IPS-18c (cell line): Measurements from ENCODE around the gene LUZP2.
"Not testable (repeated sequence)": the region's sequence is repeated elsewhere in the genome, so short reads cannot be mapped to it uniquely, and the experiment has no call there.

Experiments used
- H3K4me3 ChIP-seq: 2 replicates; pipeline ENCODE4 v1.7.0; 2013; ENCODE audit warnings: low read depth, mild to moderate bottlenecking, low read length, moderate library complexity; ENCODE audit not compliant: insufficient read depth
- H3K9me3 ChIP-seq: one replicate; pipeline ENCODE4 v1.6.1; 2013; ENCODE audit warnings: mild to moderate bottlenecking, low read length, moderate library complexity; ENCODE audit not compliant: control insufficient read depth, insufficient read depth

LUZP2 gene

DNA sequence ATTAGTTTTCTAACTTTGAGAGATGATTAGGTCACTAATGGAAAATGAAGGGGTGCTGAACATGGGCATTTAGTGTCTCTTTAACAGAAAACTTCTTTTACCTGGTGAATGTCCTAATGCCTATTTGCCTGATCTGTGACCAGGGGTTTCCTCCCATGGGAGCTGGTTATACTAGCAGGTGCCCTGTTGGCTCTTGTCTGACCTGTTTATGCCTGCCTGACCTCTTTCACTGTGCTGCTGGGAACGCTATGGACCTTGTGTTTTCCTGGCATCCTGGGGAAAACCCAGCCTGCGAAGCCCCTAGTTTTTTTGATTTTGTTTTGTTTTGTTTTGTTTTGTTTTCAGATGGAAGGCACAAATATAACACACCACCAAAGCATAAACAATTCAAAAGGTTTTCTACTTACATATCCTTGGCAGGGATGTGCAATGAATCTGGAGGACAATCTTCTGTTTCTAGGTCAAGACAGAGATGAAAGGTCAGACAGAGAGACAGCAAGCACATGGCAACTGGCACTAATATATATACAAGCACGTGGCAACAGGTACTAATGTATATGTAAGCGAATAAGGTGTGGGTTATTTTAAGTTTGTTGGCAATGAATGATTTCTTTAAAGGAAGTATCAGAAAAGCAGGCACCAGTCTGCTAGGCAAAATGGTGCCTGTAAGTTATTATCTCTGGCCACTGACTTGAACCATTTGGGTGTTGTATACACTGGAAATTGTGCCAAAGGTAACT lies 390.2 kb downstream of the LUZP2 start:
- peaks cover 2% of the 10 kb centered on the region for H3K9me3 ChIP-seq

DNA sequence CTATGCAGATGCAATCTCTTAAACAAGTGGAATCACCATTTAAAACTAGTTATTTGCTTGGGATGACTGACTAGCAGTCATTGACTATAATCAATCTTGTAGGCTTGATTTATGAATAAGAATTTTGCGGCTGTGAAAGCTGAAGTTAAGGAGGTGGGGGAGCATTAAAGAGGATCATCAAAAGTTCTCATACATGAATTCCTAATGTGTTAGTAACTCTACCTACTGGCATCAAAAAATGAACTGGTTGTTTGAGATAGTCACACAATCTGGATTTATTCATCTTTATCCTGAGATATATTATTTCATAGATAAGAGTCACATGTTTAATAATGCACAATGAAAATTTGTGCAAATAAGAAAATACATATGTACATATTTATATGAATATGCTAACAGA lies 393.6 kb downstream of the LUZP2 start:
- no peak overlapping the region for H3K4me3 ChIP-seq
- peaks cover 2% of the 10 kb centered on the region for H3K9me3 ChIP-seq

More for the DNA sequence above, 390.2 kb downstream of the LUZP2 start:
- no peak overlapping the region for H3K4me3 ChIP-seq

DNA sequence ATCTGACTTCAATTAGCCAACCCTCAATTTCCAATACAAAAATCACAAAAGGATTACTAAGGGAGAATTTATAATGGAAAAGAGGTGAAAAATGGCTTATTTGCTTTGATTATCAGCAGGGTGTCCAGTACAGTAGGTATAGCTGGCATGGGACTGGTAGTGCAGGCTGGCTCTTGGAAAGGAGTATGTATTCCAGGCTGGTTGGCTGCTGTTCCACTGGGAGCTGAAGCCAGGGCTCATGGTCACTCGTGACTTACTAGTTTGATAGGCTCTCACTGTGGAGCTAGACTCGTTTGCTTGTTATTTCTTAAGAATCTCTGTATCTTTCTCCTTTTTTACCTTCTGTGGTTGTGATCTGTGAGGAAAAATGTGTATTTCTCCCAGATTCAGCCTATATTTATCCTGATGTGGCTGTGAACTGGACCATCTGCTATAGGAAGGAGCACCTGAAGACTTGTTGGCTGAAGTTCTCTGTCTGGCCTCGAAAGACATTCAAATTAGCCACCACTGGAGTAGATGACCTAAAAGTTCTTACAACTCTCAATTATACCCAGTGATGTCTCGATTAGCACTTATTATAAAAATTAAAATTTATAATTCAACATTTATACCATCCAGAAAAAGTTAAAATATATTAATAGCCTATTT lies 395.1 kb downstream of the LUZP2 start:
- not testable (repeated sequence) for H3K9me3 ChIP-seq, H3K4me3 ChIP-seq

DNA sequence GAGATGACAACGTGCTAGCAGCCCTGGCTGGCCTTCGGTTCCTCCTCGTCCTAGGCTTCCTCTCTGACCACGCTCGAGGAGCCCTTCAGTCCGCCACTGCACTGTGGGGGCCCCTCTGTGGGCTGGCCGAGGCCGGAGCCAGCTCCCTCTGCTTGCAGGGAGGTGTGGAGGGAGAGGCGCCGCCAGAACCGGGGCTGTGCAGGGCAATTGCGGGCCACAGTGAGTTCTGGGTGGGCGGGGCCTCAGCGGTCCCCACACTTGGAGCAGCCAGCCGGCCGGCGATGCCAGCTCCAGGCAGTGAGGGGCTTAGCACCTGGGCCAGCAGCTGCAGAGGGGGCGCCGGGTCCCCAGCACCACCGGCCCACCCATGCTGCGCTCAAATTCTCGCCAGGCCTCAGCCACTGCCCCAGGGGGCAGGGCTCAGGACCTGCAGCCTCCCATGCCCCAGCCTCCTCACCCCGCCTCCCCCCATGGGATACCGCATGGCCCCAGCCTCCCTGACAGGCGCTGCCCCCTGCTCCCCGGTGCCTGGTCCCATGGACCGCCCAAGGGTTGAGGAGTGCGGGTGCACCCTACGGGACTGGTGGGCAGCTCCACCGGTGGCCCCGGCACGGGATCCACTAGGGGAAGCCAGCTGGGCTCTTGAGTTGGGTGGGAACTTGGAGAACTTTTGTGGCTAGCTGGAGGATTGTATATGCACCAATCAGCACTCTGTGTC lies 399.4 kb downstream of the LUZP2 start:
- H3K4me3 ChIP-seq = no peak overlapping the region

DNA sequence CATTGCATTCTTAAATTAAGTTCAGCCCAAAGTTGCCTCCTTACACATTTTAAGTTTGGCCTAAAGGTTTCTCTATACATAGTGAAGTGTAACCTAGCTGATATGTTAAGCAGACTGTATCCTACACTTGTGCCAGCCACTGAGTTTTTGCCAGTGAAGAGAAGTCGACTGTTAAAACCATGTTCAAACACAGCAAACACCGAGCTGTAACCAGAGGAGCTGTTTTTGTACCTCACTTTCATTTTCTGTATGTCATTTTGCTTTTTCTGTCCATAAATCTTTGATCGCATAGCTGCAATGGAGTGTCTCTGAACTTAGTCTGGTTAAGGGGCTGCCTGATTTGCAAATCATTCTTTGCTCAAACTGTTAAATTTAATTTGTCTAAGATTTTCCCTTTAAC lies 403.7 kb downstream of the LUZP2 start:
- H3K4me3 ChIP-seq = no peak overlapping the region
- peaks cover 4% of the 10 kb centered on the region for H3K9me3 ChIP-seq

More for the DNA sequence above, 399.4 kb downstream of the LUZP2 start:
- peaks cover 4% of the 10 kb centered on the region for H3K9me3 ChIP-seq

DNA sequence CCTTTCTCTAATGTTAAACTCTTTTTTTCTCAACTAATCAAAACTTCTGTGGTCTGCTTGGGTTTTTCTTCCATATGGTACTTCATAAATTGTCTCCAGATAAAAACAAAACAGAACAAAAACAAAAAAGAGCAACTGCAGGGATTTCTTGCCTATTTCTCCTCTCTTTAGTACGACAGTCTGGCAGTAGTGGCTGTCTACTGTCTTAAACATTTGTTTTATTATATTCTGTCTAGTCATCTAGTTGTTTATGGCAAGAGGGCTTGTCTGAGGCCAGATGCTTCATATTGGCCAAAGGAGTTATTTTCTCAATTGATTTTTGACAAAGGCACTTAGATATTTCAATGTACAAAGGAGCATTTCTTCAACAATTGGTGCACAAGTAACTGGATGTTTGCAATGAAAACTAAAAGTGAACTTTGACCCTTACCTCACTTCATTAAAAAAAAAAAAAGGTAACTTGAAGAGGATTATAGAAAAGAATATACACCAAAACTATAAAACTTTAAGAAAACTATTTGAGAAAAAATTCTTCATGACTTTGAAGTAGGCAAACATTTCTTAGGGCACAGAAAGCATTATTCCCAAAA lies 404.2 kb downstream of the LUZP2 start:
- Histone ChIP-seq H3K9me3 (peaks cover 4% of the 10 kb centered on the region), H3K4me3 (no peak overlapping the region)

DNA sequence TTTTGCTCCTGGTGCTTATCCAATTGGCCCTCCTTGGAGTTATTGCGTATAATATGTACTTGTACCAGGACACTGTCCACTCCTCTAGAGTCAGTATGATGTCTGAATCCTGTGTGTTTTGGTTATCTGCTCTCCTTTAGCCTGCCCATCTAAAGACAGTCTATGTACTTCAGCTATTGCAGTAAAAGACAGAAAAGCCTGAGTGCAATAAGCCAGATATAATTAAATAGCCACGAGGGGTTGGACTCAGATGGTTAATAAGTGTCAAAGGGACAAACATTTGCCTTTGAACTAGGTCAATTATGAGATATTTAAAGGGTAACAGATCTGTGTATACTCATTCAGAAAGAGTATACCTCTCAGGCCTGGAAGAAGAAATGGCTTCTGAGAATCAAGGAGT lies 406.7 kb downstream of the LUZP2 start:
- H3K4me3 ChIP-seq = no peak overlapping the region
- no peaks in the 10 kb centered on the region for H3K9me3 ChIP-seq

DNA sequence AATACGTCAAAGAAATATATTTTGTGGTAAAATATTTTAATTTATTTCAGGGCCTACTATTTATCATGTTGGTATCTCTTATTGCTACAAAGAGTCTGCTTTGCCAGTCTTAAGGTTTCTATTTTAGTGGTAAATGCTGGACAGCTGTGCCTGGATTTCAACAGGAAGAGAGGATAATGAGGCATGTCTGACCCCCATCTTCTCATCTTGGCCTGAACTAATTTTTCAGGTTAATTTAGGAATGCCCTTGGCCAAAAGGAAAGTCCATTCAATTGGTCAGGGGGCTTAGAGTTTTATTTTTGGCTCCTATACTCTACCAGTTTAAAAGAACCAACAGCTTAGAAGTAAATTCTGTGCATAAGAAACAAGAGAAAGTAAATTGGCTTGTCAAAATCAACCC lies 428.2 kb downstream of the LUZP2 start:
- Histone ChIP-seq H3K4me3 (no peak overlapping the region), H3K9me3 (peaks cover 5% of the 10 kb centered on the region)

DNA sequence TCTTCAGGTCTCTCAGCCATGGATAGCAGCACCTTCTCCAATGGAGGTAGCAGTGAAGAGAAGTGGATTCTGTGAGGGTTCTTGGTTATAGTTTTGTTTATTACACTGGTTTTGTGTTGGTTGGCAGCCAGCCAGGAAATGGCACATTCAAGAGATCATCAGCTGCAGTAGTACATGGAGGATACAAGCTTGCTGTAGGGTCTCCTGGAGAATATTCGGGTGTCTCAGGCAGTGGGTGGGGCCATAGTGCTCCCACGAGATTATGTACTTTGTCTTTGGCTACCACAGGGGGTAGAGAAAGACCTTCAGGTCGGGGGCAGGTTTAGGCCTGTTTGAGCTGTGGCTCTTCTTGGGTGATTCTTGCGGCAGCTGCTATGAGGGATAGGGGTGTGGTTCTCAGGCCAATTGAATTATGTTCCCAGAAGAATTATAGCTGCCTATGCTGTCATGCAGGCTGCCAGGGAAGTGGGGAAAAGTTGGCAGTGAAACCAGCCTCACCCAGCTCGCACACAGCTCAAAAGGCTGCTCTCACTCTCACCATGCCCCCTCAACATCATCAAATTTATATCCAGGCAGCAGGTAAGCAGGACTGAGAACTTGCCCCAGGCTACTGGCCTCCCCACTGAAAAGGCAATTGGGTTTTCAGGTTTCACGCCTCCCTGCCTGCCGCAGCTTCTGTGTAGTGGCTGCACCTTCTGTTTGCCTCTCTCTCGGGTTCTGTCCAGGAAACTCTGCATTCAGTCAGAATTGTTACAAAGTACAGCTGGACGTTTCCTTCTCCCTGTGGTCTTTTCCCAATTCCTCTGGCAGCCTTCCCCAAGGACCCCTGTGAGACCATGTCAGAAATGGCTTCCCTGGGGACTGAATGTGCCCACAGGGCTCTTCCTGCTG lies 435.5 kb downstream of the LUZP2 start:
- Histone ChIP-seq H3K9me3 (no peaks in the 10 kb centered on the region), H3K4me3 (no peak overlapping the region)

DNA sequence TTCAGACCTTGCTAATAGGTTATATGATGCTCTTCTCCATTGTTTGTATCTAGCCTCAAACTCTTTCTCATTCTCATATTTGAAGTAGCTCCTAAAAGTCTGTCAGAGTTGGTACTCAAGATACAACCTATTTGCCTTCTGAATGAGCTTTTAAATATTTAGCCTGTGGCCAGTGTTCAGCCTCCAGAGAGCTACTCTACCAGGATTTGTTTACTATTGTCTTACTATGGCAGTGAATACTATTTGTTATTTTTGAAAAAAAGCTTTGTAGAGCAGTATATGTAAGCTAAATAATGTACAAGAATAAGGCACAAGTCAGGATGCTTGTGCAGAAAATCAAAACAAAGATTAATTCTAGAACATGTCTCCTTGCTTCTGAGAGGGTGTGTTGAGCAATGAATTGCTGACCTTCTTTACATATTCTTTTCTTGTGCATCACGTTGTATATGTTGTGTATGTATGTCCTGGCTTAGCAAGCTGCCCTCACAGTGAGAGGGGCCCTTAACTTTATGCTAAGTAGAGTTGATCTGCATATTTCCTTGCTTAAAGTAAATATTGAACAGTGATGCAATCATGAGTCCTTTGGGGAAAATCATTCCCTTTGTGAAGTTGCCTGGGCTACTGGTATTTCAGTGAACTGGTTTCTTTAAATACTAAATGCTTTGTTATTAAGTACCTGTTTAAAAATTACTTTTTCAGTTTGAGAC lies 438.0 kb downstream of the LUZP2 start:
- Histone ChIP-seq H3K4me3 (no peak overlapping the region), H3K9me3 (no peaks in the 10 kb centered on the region)

DNA sequence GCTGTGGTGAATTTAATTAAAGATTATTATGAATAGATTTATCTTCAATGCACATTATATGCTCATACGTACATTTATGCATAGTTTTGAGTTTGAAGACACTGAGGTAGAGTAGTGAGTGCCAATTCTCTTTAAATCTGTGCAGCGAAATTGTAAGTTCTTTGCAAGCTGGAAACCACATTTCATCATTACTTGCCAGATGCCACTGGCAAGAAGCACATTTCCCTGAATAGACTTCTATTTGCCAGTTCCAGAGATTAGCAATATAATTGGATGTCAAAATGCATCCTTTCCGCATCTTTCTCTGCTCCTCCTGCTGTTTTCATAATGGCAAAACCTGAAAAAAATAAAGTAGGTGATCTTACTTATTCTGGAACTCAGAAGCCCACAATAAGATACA lies 448.0 kb downstream of the LUZP2 start:
- Histone ChIP-seq H3K9me3 (no peaks in the 10 kb centered on the region), H3K4me3 (no peak overlapping the region)

DNA sequence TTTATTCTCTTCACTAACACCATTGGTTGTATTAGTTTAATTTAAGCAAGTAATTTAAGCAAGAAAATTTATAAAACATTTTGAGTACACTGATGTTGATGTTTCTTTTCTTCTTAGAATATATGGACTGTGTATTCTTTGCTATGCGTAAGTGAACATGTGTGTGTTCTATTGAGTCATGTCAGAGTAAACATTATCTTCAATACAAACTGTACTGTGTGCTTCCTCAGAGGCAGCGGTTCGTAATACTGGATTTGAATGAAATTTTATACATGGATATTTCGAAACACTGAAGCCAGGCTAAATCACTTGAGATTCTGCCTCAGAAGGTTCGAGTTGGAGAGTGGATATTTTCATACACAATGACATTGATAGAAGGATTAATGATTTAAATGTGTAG lies 452.6 kb downstream of the LUZP2 start:
- no peak overlapping the region for H3K4me3 ChIP-seq
- H3K9me3 ChIP-seq = no peaks in the 10 kb centered on the region

DNA sequence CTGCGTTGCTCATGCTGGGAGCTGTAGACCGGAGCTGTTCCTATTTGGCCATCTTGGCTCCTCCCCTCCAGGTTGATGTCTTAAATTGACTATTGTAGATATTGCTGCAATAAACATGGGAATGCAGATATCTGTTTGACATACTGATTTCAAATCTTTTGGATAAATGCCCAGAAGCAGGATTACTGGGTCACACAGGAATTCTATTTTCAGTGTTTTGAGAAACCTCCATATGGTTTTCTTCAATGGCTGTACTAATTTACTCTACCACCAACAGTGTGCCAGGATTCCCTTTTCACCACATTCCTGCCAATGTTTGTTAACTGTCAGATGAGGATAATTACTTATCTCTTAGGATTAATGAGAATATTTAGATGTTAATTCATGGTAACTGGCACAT lies 467.0 kb downstream of the LUZP2 start:
- no peaks in the 10 kb centered on the region for H3K9me3 ChIP-seq
- H3K4me3 ChIP-seq = no peak overlapping the region

DNA sequence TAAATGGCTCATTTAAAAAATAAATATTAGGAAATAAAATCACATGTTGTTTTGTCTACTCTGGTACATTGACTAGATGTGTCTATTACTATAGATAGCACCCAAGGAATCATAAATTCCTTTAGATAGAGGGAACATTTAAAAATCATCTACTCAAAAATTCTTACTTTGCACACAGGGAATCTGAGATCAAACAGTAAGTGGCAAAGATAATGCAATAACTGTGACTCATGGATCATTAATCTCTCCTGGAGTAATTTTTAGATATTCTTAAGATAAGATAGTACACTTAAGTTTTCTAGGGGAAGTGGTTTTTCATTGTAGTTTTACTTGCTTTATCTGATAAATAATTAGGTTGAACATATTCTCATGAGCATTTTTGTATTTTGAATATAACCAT lies 468.9 kb downstream of the LUZP2 start:
- no peaks in the 10 kb centered on the region for H3K9me3 ChIP-seq
- no peak overlapping the region for H3K4me3 ChIP-seq

DNA sequence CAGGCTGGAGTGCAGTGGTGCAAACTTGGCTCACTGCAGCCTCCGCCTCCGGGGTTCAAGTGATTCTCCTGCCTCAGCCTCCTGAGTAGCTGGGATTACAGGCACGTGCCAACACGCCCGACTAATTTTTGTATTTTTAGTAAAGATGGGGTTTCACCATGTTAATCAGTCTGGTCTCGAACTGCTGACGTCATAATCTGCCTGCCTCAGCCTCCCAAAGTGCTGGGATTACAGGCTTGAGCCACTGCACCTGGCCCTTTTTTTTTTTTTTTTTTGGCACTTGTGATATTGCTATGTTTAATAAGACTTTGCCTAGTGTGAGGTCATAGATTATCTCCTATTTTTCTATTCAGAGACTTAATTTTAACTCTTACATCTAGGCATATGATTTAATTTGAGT lies 497.1 kb downstream of the LUZP2 start:
- H3K4me3 ChIP-seq, H3K9me3 ChIP-seq: not testable (repeated sequence)

DNA sequence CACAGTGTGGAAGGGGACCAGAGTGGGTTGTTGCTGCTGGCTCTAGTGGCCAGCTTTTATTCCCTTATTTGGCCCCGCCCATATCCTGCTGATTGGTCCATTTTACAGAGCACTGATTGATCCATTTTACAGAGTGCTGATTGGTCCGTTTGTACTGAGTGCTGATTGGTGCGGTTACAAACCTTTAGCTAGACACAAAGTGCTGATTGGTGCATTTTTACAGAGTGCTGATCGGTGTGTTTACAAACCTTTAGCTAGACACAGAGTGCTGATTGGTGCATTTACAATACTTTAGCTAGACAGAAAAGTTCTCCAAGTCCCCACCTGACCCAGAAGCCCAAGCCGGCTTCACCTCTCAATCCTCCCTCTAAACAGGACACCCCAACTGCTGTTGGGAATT lies 503.1 kb downstream of the LUZP2 start:
- not testable (repeated sequence) for H3K9me3 ChIP-seq

More for the DNA sequence above, 503.1 kb downstream of the LUZP2 start:
- H3K4me3 ChIP-seq = not testable (repeated sequence)
